Astrocyte of the spinal cord (primary cell): ENCODE results near the gene SPATA18.

Experiments used
- DNase-seq: peaks from one replicate; pipeline ENCODE4 v3.0.0; 2011; ENCODE audit warnings: low read depth, low spot score
- H3K4me3 ChIP-seq: 2 replicates; pipeline ENCODE4 v1.5.1; 2011; ENCODE audit warnings: low read depth, mild to moderate bottlenecking, low read length, moderate library complexity
- in situ Hi-C: cut with HindIII; loops from 2 replicates; pipeline ENCODE4 v1.10.0; 2017; ENCODE audit warnings: low sequenced_read_pairs
- TF ChIP-seq, protein P1 (sequence below): IDR thresholded peaks from 2 replicates; pipeline ENCODE4 v1.5.1; 2012; ENCODE audit warnings: low read depth, mild to moderate bottlenecking, low read length, inconsistent platforms

The SPATA18 gene

GRCh38 chr4:52045028-52045427 is 6.1 kb upstream of the SPATA18 start:
- in situ Hi-C loops: no loop called here
- DNase-seq: no peak
- TF ChIP-seq, protein P1, sequence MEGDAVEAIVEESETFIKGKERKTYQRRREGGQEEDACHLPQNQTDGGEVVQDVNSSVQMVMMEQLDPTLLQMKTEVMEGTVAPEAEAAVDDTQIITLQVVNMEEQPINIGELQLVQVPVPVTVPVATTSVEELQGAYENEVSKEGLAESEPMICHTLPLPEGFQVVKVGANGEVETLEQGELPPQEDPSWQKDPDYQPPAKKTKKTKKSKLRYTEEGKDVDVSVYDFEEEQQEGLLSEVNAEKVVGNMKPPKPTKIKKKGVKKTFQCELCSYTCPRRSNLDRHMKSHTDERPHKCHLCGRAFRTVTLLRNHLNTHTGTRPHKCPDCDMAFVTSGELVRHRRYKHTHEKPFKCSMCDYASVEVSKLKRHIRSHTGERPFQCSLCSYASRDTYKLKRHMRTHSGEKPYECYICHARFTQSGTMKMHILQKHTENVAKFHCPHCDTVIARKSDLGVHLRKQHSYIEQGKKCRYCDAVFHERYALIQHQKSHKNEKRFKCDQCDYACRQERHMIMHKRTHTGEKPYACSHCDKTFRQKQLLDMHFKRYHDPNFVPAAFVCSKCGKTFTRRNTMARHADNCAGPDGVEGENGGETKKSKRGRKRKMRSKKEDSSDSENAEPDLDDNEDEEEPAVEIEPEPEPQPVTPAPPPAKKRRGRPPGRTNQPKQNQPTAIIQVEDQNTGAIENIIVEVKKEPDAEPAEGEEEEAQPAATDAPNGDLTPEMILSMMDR: no peak
- H3K4me3 ChIP-seq: no peak overlapping the region

GRCh38 chr4:52049266-52049665 is 1.8 kb upstream of the SPATA18 start:
- in situ Hi-C loops: no loop called here
- no peak overlapping the region for H3K4me3 ChIP-seq
- DNase-seq: no peak
- TF ChIP-seq, protein P1: no peak

DNA sequence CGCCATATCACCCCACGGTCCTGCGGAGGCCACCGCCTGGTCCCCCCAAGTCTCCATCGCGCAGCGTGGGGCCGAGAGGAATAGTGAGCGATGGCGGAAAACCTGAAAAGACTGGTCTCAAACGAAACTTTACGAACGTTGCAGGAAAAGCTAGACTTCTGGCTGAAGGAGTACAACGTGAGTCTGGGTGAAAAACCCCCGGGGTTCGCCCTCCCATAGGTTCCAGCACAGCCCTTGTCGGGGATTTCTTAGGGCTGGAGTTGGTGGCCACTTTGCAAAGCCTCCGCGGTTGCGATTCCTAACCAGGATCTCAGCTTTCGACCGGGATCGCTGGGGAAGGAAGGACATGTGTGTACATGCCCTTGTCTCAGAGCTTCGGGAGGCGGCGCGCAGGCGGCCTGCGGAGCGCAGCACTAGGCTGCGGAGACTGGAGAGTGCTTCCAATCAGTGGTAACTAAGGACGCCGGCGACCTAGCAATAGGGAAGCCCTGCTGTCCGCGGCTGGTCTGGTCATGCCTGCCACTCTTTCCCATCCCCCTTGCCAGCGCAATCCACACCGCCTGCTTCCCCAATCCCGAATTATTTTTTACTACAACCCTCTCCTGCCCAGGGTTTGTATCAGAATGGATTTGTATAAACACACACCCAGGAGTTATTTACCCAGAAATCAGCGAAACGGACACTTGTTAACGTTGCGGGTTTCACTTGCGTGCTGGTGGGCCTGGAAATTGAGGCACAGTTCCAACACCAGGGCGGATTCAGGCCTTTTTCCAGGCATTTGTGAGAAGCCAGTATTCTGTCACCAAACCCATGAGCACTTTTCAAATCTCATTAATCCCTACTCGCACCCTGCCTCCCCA is 741 bp downstream of the SPATA18 start:
- TF ChIP-seq, protein P1: no peak
- peak overlapping the region; percentile 67 for H3K4me3 ChIP-seq
- peak; percentile 91 for DNase-seq
- in situ Hi-C loops: no loop called here

DNA sequence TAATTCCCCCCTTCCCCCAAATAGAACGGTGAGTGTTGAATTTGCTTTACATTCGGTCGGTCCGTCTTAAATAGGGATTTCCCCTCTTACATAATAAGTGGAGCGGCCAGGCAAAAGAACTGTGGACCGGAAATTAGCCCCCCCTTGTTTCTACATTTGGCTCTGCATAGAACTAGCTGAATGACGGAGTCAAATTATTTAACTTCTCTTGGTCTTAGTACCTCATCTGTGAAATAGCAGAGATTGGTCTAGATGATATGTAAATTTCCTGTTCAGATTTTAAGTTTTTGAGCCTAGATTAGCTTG is 1.3 kb downstream of the SPATA18 start:
- TF ChIP-seq, protein P1: no peak
- in situ Hi-C loops: no loop called here
- DNase-seq: peak; percentile 22
- peak overlapping the region; percentile 67 for H3K4me3 ChIP-seq

DNA sequence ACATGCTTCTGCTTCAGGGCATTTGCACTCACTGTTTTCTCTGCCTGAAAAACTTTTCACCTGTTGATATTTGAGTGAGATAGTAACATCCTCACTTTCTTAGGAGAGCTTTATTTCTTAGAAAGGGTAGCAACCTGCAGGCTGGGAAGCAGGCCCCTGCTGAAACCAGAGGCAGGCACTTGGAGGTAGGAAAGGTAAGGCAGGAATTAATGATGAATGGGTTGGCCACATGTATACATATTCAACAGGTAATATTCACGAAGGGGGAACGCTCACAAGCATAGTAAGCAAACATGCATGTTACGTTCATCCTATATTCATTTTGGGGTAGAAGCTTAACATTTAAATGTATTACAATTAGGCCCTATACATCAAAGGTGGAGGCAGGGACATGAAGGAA is 3.1 kb downstream of the SPATA18 start:
- no peak for DNase-seq
- TF ChIP-seq, protein P1: no peak
- no peak overlapping the region for H3K4me3 ChIP-seq
- in situ Hi-C loops: no loop called here

DNA sequence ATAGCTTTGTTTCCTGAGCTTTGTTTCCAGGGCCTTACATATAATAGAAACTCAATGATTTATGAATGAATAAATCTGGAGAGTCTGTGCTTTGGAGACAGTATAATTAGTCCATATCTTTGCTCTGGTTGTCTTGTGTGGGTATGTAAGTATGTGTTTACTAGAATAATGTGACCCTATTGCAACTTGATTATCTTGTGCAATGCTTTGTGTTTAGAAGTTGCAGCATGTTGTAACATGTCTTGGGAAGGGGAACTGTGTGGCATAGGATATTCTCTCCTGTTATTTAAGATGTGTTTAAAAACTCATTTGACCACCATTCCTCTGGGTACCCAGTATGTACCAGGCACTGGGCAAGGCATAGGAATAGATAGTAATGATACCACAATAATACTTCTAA is 6.1 kb downstream of the SPATA18 start:
- no peak for DNase-seq
- TF ChIP-seq, protein P1: no peak
- in situ Hi-C loops: no loop called here
- no peak overlapping the region for H3K4me3 ChIP-seq
